Cardiac septum (tissue), 1 donor: ENCODE data around the gene MINDY4B. TPM values are rescaled to one million over a fixed set of nuclear protein-coding genes. Genes with fewer than 3 reads are reported as not detected.

Experiments
- total RNA-seq: library from RNA; stranded (reverse); fragmentation: NEBNext Ultra II Directional; extraction: Animal tissue kit (Norgen Biotek cat#: 25700); gene quantifications from one replicate; pipeline ENCODE4 v1.2.1, GENCODE V29; 2021
- donor health status: DM: no; HTN: no; CAD: no.

The MINDY4B gene
- total RNA-seq, 1 donor from 2014 or later: not detected

Other genes with a start within 250 kb of the MINDY4B start
- 0.19 TPM for gene ERICH6, start 201.5 kb downstream of the MINDY4B start, total RNA-seq
- 34.4 TPM for gene SIAH2, start 142.3 kb downstream of the MINDY4B start, total RNA-seq
- gene CLRN1, start 67.3 kb upstream of the MINDY4B start, total RNA-seq: not detected
- gene MED12L, start 180.2 kb upstream of the MINDY4B start, total RNA-seq: 5.5 TPM